ENCODE measurements around the gene BGN.

BGN gene

GRCh38 chrX:153482376-153483015, 12.3 kb upstream of the BGN start:
- no peak for DNase-seq (ENCODE audit: low read depth, low spot score)

- no peak for DNase-seq (ENCODE audit: low read depth, low spot score)
Measured at GRCh38 chrX:153485396-153486080, 9.2 kb upstream of the BGN start.

DNA sequence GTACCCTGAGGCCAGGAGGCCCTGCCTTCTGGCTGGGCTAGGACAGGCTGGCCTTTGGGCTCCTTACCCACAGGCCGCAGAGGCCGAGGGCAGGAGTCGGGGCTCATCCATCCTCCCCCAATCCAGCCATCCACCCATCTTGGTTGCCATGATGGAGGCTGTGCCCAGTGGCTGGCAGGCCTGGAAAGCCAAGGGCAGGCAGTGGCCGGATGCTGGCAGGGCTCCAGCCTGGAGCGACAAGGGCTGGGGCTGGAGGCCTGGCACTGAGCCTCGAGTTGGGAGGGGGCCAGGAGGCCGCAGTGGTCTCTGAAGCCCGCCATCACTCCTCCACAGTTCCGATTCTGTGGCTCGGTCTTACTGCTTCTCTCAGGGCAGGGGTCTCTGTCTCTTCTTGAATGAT, 8.6 kb upstream of the BGN start:
- no peak for DNase-seq (ENCODE audit: low read depth, low spot score)

- no peak for DNase-seq (ENCODE audit: low read depth, low spot score)
Measured at GRCh38 chrX:153487590-153488071, 7.1 kb upstream of the BGN start.

- DNase-seq (ENCODE audit: low read depth, low spot score), result no peak
Measured at GRCh38 chrX:153488231-153488914, 6.4 kb upstream of the BGN start.

GRCh38 chrX:153490217-153490930, 4.4 kb upstream of the BGN start:
- DNase-seq (ENCODE audit: low read depth, low spot score), result no peak

- DNase-seq (ENCODE audit: low read depth, low spot score), result no peak
Measured at GRCh38 chrX:153491351-153491914, 3.3 kb upstream of the BGN start.

DNA sequence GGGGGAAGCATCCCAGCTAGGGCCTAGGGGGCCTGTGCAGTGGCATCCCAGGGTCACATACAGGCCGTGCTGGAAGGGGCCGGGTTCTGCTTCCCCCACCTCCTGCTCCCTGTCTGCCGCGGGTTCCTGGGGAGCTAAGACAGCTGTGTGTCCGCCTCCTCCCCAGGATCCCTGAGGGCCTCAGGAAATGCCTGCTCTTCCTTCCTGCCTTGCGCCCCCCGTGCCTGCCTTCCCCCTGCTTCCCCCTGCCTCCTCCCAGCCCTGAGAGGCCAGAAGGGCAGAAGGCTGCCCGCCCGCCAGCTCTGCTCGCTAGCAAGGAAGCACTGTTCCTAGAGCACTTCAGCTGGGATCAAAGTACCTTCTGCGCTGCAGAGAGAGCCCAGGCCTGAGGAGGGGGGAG, 2.9 kb upstream of the BGN start:
- DNase-seq (ENCODE audit: low read depth, low spot score), result no peak

GRCh38 chrX:153492543-153492942, 2.2 kb upstream of the BGN start:
- DNase-seq (ENCODE audit: low read depth, low spot score), result no peak

- no peak for DNase-seq (ENCODE audit: low read depth, low spot score)
Measured at GRCh38 chrX:153493085-153493484, 1.7 kb upstream of the BGN start.

GRCh38 chrX:153494061-153494460, 719 bp upstream of the BGN start:
- DNase-seq (ENCODE audit: low read depth, low spot score), result no peak

DNA sequence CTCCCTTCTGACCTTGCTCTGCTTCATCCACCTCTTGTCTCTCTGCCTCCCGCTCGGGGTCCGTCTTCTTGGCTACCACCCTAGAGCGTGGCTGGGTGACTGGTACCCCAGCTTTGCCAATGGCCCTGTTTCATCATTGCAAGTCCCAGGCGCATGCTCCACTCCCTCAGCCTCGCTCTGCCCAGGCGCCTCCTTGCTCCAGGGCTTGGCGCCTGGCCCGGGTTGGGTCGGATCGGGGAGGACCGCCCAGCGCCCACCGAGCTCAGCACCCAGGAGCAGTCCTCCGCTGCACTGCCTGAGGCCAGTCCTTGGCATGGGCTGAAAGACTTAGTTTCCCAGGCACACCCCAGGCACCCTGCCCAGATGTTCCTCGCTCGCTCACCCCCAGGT, 577 bp downstream of the BGN start:
- DNase-seq (ENCODE audit: low read depth, low spot score), result no peak

- no peak for DNase-seq (ENCODE audit: low read depth, low spot score)
Measured at GRCh38 chrX:153495903-153496589, 1.3 kb downstream of the BGN start.

- no peak for DNase-seq (ENCODE audit: low read depth, low spot score)
Measured at GRCh38 chrX:153496590-153496959, 1.8 kb downstream of the BGN start.

- DNase-seq (ENCODE audit: low read depth, low spot score), result no peak
Measured at GRCh38 chrX:153498453-153498852, 3.7 kb downstream of the BGN start.

GRCh38 chrX:153499341-153499740, 4.6 kb downstream of the BGN start:
- DNase-seq (ENCODE audit: low read depth, low spot score), result no peak

DNA sequence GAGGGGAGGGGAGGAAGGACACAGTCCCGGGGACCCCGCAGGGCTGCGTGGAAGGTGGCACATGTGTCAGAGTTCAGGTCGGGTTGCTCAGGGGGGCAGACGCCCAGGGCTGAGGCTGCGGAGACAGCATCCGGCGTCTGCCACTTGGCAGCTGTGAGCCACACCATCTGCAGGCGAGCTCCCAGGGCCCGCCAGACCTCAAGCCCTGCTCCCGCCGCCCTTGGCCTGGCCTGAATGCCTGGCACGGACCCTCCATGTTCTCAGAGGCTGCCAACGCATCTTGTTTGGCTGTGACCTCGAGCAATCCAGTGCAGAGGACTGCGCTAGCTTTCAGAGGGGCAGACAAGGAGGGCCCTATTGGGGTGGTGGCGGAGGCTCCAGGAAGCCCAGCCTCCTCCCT, 5.1 kb downstream of the BGN start:
- DNase-seq (ENCODE audit: low read depth, low spot score), result no peak

- no peak for DNase-seq (ENCODE audit: low read depth, low spot score)
Measured at GRCh38 chrX:153500676-153501280, 6.0 kb downstream of the BGN start.

- no peak for DNase-seq (ENCODE audit: low read depth, low spot score)
Measured at GRCh38 chrX:153501530-153501929, 6.8 kb downstream of the BGN start.

GRCh38 chrX:153502131-153502530, 7.4 kb downstream of the BGN start:
- no peak for DNase-seq (ENCODE audit: low read depth, low spot score)

GRCh38 chrX:153502796-153503195, 8.0 kb downstream of the BGN start:
- no peak for DNase-seq (ENCODE audit: low read depth, low spot score)

Data from iPS DF 19.7 (cell line).